Measurements from ENCODE around the gene GRK5.

The GRK5 gene

GRCh38 chr10:119451300-119451896 is 244.0 kb downstream of the GRK5 start:
- H2BK120ac ChIP-seq (ENCODE audit: low read depth, low read length) = no peak overlapping the region
- no peak overlapping the region for H3K9ac ChIP-seq (ENCODE audit: low read depth, low read length, poor library complexity)
- H3K23ac ChIP-seq (ENCODE audit: low read depth, low read length, poor library complexity) = no peak overlapping the region
- H3K4me1 ChIP-seq (ENCODE audit: control insufficient read depth in 2 of 2, insufficient read depth in 1 of 2, low read depth in 1 of 2, low read length in 2 of 2) = peaks cover 0 to 12% of the 10 kb centered on the region in 2 donors
- H3K4me3 ChIP-seq (ENCODE audit: low read length in 2 of 2) = no peak overlapping the region
- H3K9me3 ChIP-seq (replicated peaks in 1 of 2; ENCODE audit: control insufficient read depth in 2 of 2, insufficient read depth in 1 of 2, low read depth in 1 of 2, low read length in 2 of 2) = no peaks in the 10 kb centered on the region
- no peak overlapping the region for H2BK15ac ChIP-seq (ENCODE audit: low read length)
- no peaks in the 10 kb centered on the region for H3K79me1 ChIP-seq (ENCODE audit: low read depth, low read length)
- no peak overlapping the region for H2BK12ac ChIP-seq (ENCODE audit: low read length)
- WGBS, 2 donors (ENCODE audit: extremely low coverage in 2 of 2, insufficient read length in 2 of 2, insufficient replicate concordance in 1 of 2) = no CpG with 5 or more reads among the region's 16 CpGs
- H2AFZ ChIP-seq (ENCODE audit: low read length) = no peak overlapping the region
- no peaks in the 10 kb centered on the region for H3K27me3 ChIP-seq (ENCODE audit: control insufficient read depth in 3 of 3, insufficient read depth in 3 of 3, low read depth in 1 of 3, low read length in 3 of 3)
- no peak overlapping the region for H3K18ac ChIP-seq (ENCODE audit: low read length)
- H3K4me2 ChIP-seq (ENCODE audit: insufficient read depth, low read length, poor library complexity, severe bottlenecking) = no peak overlapping the region
- no peak overlapping the region for H4K8ac ChIP-seq (ENCODE audit: low read depth, low read length)
- no peak for DNase-seq (ENCODE audit: low spot score)
- no peak overlapping the region for H3K14ac ChIP-seq (ENCODE audit: low read length)
- no peak overlapping the region for H2AK5ac ChIP-seq (ENCODE audit: low read depth, low read length)
- H3K4ac ChIP-seq (ENCODE audit: low read length) = no peak overlapping the region
- H3K27ac ChIP-seq (replicated peaks; ENCODE audit: low read length) = no peak overlapping the region
- peaks cover 0 to 5% of the 10 kb centered on the region in 2 donors for H3K36me3 ChIP-seq (replicated peaks in 1 of 2; ENCODE audit: control insufficient read depth in 2 of 2, insufficient read depth in 2 of 2, low read length in 2 of 2)
- H4K91ac ChIP-seq (ENCODE audit: low read depth, low read length, poor library complexity) = no peak overlapping the region
- no peak overlapping the region for H2BK5ac ChIP-seq (ENCODE audit: low read length)

GRCh38 chr10:119452396-119452795 is 245.0 kb downstream of the GRK5 start:
- no CpG with 5 or more reads among the region's 14 CpGs for WGBS, 2 donors (ENCODE audit: extremely low coverage in 2 of 2, insufficient read length in 2 of 2, insufficient replicate concordance in 1 of 2)

GRCh38 chr10:119453313-119453712 is 245.9 kb downstream of the GRK5 start:
- no peaks in the 10 kb centered on the region for H3K27me3 ChIP-seq (ENCODE audit: control insufficient read depth in 3 of 3, insufficient read depth in 3 of 3, low read depth in 1 of 3, low read length in 3 of 3)
- H4K91ac ChIP-seq (ENCODE audit: low read depth, low read length, poor library complexity) = no peak overlapping the region
- H3K27ac ChIP-seq (replicated peaks; ENCODE audit: low read length) = no peak overlapping the region
- no peak for DNase-seq (ENCODE audit: low spot score)
- no peak overlapping the region for H2BK120ac ChIP-seq (ENCODE audit: low read depth, low read length)
- H3K4me2 ChIP-seq (ENCODE audit: insufficient read depth, low read length, poor library complexity, severe bottlenecking) = no peak overlapping the region
- H3K18ac ChIP-seq (ENCODE audit: low read length) = no peak overlapping the region
- H3K9me3 ChIP-seq (replicated peaks in 1 of 2; ENCODE audit: control insufficient read depth in 2 of 2, insufficient read depth in 1 of 2, low read depth in 1 of 2, low read length in 2 of 2) = no peaks in the 10 kb centered on the region
- H2BK5ac ChIP-seq (ENCODE audit: low read length) = peak overlapping the region; percentile 71
- WGBS, 2 donors (ENCODE audit: extremely low coverage in 2 of 2, insufficient read length in 2 of 2, insufficient replicate concordance in 1 of 2) = no CpG with 5 or more reads among the region's 11 CpGs
- no peak overlapping the region for H2BK12ac ChIP-seq (ENCODE audit: low read length)
- H3K36me3 ChIP-seq (replicated peaks in 1 of 2; ENCODE audit: control insufficient read depth in 2 of 2, insufficient read depth in 2 of 2, low read length in 2 of 2) = peaks cover 0 to 2% of the 10 kb centered on the region in 2 donors
- H4K8ac ChIP-seq (ENCODE audit: low read depth, low read length) = no peak overlapping the region
- H3K9ac ChIP-seq (ENCODE audit: low read depth, low read length, poor library complexity) = no peak overlapping the region
- no peak overlapping the region for H3K14ac ChIP-seq (ENCODE audit: low read length)
- H2AFZ ChIP-seq (ENCODE audit: low read length) = no peak overlapping the region
- H3K4me1 ChIP-seq (ENCODE audit: control insufficient read depth in 2 of 2, insufficient read depth in 1 of 2, low read depth in 1 of 2, low read length in 2 of 2) = peaks cover 0 to 11% of the 10 kb centered on the region in 2 donors
- no peak overlapping the region for H3K4me3 ChIP-seq (ENCODE audit: low read length in 2 of 2)
- no peak overlapping the region for H2BK15ac ChIP-seq (ENCODE audit: low read length)
- H3K79me1 ChIP-seq (ENCODE audit: low read depth, low read length) = no peaks in the 10 kb centered on the region
- H3K4ac ChIP-seq (ENCODE audit: low read length) = no peak overlapping the region
- no peak overlapping the region for H3K23ac ChIP-seq (ENCODE audit: low read depth, low read length, poor library complexity)
- no peak overlapping the region for H2AK5ac ChIP-seq (ENCODE audit: low read depth, low read length)

More at GRCh38 chr10:119452396-119452795, 245.0 kb downstream of the GRK5 start:
- H3K4ac ChIP-seq (ENCODE audit: low read length) = no peak overlapping the region
- H4K8ac ChIP-seq (ENCODE audit: low read depth, low read length) = no peak overlapping the region
- no peaks in the 10 kb centered on the region for H3K27me3 ChIP-seq (ENCODE audit: control insufficient read depth in 3 of 3, insufficient read depth in 3 of 3, low read depth in 1 of 3, low read length in 3 of 3)
- peaks cover 0 to 12% of the 10 kb centered on the region in 2 donors for H3K4me1 ChIP-seq (ENCODE audit: control insufficient read depth in 2 of 2, insufficient read depth in 1 of 2, low read depth in 1 of 2, low read length in 2 of 2)
- no peak overlapping the region for H2BK15ac ChIP-seq (ENCODE audit: low read length)
- no peak overlapping the region for H2BK5ac ChIP-seq (ENCODE audit: low read length)
- H3K4me2 ChIP-seq (ENCODE audit: insufficient read depth, low read length, poor library complexity, severe bottlenecking) = no peak overlapping the region
- H2BK120ac ChIP-seq (ENCODE audit: low read depth, low read length) = no peak overlapping the region
- H3K9ac ChIP-seq (ENCODE audit: low read depth, low read length, poor library complexity) = no peak overlapping the region
- H3K9me3 ChIP-seq (replicated peaks in 1 of 2; ENCODE audit: control insufficient read depth in 2 of 2, insufficient read depth in 1 of 2, low read depth in 1 of 2, low read length in 2 of 2) = no peaks in the 10 kb centered on the region
- H3K27ac ChIP-seq (replicated peaks; ENCODE audit: low read length) = no peak overlapping the region
- H3K4me3 ChIP-seq (ENCODE audit: low read length in 2 of 2) = no peak overlapping the region
- no peak overlapping the region for H2BK12ac ChIP-seq (ENCODE audit: low read length)
- H3K79me1 ChIP-seq (ENCODE audit: low read depth, low read length) = no peaks in the 10 kb centered on the region
- no peak for DNase-seq (ENCODE audit: low spot score)
- H3K36me3 ChIP-seq (replicated peaks in 1 of 2; ENCODE audit: control insufficient read depth in 2 of 2, insufficient read depth in 2 of 2, low read length in 2 of 2) = peaks cover 0 to 5% of the 10 kb centered on the region in 2 donors
- H3K14ac ChIP-seq (ENCODE audit: low read length) = no peak overlapping the region
- H2AFZ ChIP-seq (ENCODE audit: low read length) = no peak overlapping the region
- H4K91ac ChIP-seq (ENCODE audit: low read depth, low read length, poor library complexity) = no peak overlapping the region
- no peak overlapping the region for H2AK5ac ChIP-seq (ENCODE audit: low read depth, low read length)
- H3K18ac ChIP-seq (ENCODE audit: low read length) = no peak overlapping the region
- no peak overlapping the region for H3K23ac ChIP-seq (ENCODE audit: low read depth, low read length, poor library complexity)

GRCh38 chr10:119454316-119454715 is 246.9 kb downstream of the GRK5 start:
- Histone ChIP-seq H2BK12ac (ENCODE audit: low read length) (no peak overlapping the region), H3K4ac (ENCODE audit: low read length) (no peak overlapping the region), H4K91ac (ENCODE audit: low read depth, low read length, poor library complexity) (no peak overlapping the region), H3K36me3 (replicated peaks in 1 of 2; ENCODE audit: control insufficient read depth in 2 of 2, insufficient read depth in 2 of 2, low read length in 2 of 2) (peaks cover 0 to 2% of the 10 kb centered on the region in 2 donors), H3K9ac (ENCODE audit: low read depth, low read length, poor library complexity) (peak overlapping the region; percentile 30), H3K4me2 (ENCODE audit: insufficient read depth, low read length, poor library complexity, severe bottlenecking) (no peak overlapping the region), H3K4me1 (ENCODE audit: control insufficient read depth in 2 of 2, insufficient read depth in 1 of 2, low read depth in 1 of 2, low read length in 2 of 2) (peaks cover 0 to 9% of the 10 kb centered on the region in 2 donors), H2AK5ac (ENCODE audit: low read depth, low read length) (peak overlapping the region; percentile 47), H3K27ac (replicated peaks; ENCODE audit: low read length) (no peak overlapping the region), H3K4me3 (ENCODE audit: low read length in 2 of 2) (no peak overlapping the region), H2BK15ac (ENCODE audit: low read length) (no peak overlapping the region), H3K9me3 (replicated peaks in 1 of 2; ENCODE audit: control insufficient read depth in 2 of 2, insufficient read depth in 1 of 2, low read depth in 1 of 2, low read length in 2 of 2) (no peaks in the 10 kb centered on the region), H3K27me3 (ENCODE audit: control insufficient read depth in 3 of 3, insufficient read depth in 3 of 3, low read depth in 1 of 3, low read length in 3 of 3) (no peaks in the 10 kb centered on the region), H2AFZ (ENCODE audit: low read length) (no peak overlapping the region), H2BK5ac (ENCODE audit: low read length) (no peak overlapping the region), H3K79me1 (ENCODE audit: low read depth, low read length) (no peaks in the 10 kb centered on the region), H3K14ac (ENCODE audit: low read length) (no peak overlapping the region), H2BK120ac (ENCODE audit: low read depth, low read length) (no peak overlapping the region), H4K8ac (ENCODE audit: low read depth, low read length) (peak overlapping the region; percentile 68), H3K23ac (ENCODE audit: low read depth, low read length, poor library complexity) (no peak overlapping the region), H3K18ac (ENCODE audit: low read length) (peak overlapping the region; percentile 30)
- WGBS, 2 donors (ENCODE audit: extremely low coverage in 2 of 2, insufficient read length in 2 of 2, insufficient replicate concordance in 1 of 2) = no CpG with 5 or more reads among the region's 13 CpGs
- no peak for DNase-seq (ENCODE audit: low spot score)
